ENCODE data around the gene VGLL4. TPM values are rescaled to one million over a fixed set of nuclear protein-coding genes. Genes with fewer than 3 reads are reported as not detected.
"Not testable (repeated sequence)": the region's sequence is repeated elsewhere in the genome, so short reads cannot be mapped to it uniquely, and the experiment has no call there.

Gene VGLL4
- total RNA-seq, 1 experiment from 2014 or later, result 57.4 TPM

- DNase-seq (ENCODE audit: low read depth), result no peak
These were observed 55.0 kb downstream of the VGLL4 start for GRCh38 chr3:11588755-11589154.

- DNase-seq (ENCODE audit: low read depth), result no peak
These were observed 55.4 kb downstream of the VGLL4 start for GRCh38 chr3:11588338-11588737.

GRCh38 chr3:11587766-11588165 is 55.9 kb downstream of the VGLL4 start:
- DNase-seq (ENCODE audit: low read depth), result no peak

GRCh38 chr3:11584570-11584969 is 59.1 kb downstream of the VGLL4 start:
- no peak for DNase-seq (ENCODE audit: low read depth)

DNA sequence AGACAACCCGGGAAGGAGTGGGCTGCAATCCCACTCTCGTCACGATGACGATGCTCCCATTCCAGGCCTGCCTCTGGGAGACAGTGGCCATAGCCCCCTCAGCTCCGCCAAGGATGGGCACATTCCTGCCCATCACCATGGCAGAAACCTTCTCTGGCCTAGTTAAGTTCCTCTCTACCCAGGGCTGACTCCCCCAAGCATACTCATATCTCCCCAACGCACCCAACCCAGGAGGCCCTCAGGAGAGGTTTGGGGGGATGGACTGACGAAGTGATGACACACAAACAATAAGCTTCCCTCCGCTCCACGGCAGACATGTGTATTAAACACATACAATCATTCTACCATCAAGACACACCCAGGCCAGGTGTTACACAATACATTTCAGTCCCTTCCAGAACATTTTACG is 60.1 kb downstream of the VGLL4 start:
- DNase-seq (ENCODE audit: low read depth), result no peak

GRCh38 chr3:11583235-11583634 is 60.5 kb downstream of the VGLL4 start:
- no peak for DNase-seq (ENCODE audit: low read depth)

DNA sequence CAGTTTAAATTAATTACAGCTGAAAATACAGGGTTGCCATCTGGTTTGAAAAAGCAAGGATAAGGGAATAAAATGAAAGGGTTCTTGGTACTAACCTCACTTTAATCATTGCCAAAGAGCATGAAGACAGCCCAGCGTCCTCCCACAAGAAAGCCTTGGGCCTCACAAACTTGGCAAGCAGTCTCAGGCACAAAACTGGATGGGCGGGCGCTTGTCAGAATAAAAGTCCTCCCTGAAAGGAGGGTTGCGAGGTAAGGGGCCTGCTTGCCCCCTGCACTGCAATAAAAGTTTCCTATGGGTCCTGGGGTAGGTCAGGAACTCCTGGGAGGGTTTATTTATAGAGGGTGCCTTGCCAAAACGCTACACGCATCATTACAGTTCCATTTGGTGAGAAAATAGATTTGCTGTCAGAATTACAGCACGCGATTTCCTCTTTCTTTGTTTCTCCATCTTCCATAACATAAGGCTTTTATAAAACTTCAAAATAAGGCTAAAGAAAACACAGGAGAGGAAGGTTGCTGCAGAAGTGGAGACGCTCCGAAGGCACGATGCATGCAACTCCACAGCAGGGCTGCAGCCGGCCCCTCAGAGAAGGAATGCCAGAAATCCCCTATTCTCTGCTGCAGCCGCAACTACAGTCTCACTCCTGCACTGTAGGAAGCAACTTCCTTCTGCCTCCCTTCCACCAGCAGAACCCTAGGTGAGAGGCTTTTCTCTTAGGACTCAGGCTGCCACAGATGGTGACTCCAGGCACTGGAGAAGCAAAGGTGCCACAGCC is 61.3 kb downstream of the VGLL4 start:
- DNase-seq (ENCODE audit: low read depth), result peak; percentile 78

DNA sequence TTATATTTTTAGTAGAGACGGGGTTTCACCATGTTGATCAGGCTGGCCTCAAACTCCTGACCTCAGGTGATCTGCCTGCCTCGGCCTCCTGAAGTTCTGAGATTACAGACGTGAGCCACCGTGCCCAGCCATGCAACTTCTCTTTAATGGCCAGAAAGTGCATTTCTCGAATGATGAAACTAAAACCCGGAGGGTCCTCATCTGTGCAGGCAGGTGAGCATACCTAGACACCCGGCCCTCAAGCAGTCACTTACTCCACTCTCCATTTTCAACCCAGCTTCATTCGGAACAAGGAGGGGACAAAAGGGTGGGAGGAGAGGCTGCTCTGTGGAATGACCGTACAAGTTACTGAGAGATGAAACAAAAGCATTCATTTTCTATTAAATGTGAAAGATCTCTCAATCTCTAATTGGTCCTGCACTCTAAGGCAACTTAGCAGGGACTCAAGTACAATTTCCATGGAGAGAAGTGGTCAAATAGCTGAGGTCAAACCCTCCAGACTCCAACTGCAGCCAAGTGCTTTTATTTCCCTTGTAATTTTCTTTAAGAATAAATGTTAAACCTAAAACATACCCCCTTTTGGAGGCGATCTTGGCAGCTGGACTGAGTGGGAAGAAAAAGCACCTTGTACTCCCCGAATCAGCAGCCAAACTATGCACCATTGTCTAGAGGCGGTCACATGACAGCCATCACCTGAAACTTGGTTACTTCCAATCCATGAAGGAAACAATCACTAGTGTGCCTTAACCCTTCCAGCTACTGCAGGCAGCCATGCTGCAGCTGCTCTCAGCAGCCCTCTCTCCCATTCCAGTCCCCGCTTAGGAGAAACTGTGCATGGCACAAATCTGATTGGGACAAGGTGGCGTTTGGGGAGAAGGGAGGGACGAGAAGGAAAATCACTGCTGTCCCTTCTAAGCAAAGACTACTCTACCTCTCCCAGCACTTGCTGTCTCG is 62.2 kb downstream of the VGLL4 start:
- no peak for DNase-seq (ENCODE audit: low read depth)

GRCh38 chr3:11580645-11581044 is 63.1 kb downstream of the VGLL4 start:
- no peak for DNase-seq (ENCODE audit: low read depth)

DNA sequence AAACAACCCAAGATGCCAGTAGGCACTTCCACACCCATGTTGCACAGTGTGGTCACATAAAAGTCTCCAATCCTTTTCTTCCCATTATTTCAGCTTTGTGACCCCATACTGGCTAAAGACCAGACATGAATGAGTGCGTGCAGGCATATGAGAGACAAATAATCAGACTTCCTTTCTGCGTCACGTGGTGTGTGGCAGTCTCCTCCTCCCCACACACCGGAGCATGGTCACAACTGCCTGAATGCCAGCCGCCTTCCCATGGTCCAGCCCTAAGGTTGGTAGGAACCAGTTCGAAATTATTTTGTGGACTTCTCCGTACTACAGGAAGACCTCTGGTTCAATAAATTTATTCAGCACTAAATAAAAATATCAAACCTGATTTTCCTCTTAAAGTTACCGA is 65.5 kb downstream of the VGLL4 start:
- no peak for DNase-seq (ENCODE audit: low read depth)

- no peak for DNase-seq (ENCODE audit: low read depth)
These were observed 67.3 kb downstream of the VGLL4 start for GRCh38 chr3:11576453-11576852.

DNA sequence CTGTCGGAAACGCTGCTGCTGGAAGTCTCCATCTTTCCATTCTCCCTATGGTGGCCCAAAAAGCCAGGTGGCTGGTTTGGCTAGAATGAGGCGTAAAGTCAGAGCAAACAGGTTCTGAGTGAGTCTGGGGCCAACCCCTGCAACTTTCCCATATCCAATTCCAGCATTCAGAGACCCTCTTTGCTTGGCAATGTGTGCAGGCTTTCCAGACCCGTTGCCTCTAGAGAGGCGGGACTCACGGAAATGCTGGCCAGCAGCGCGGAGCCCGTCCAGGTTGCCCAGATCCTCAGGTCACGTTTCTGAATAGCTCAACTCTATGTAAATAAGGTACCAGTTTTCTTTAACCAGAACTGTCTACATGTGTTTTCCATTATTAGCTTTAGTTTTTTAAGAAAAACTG is 68.0 kb downstream of the VGLL4 start:
- DNase-seq (ENCODE audit: low read depth), result no peak

- no peak for DNase-seq (ENCODE audit: low read depth)
These were observed 68.6 kb downstream of the VGLL4 start for GRCh38 chr3:11574981-11575669.

DNA sequence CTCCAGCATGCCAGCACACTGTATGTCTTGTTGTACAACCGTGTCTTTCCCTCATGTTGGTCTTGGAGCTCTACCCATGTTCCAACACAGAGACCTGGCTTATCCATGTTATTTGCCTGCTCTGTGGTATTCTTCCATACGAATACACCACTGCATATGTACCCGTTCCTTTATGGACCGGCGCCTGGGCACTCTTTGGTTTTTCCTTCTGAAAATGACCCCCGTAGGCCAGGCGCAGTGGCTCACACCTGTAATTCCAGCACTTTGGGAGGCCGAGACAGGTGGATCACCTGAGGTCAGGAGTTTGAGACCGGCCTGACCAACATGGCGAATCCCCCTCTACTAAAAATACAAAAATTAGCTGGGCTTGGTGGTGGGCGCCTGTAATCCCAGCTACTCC is 71.1 kb downstream of the VGLL4 start:
- not testable (repeated sequence) for DNase-seq (ENCODE audit: low read depth)

DNA sequence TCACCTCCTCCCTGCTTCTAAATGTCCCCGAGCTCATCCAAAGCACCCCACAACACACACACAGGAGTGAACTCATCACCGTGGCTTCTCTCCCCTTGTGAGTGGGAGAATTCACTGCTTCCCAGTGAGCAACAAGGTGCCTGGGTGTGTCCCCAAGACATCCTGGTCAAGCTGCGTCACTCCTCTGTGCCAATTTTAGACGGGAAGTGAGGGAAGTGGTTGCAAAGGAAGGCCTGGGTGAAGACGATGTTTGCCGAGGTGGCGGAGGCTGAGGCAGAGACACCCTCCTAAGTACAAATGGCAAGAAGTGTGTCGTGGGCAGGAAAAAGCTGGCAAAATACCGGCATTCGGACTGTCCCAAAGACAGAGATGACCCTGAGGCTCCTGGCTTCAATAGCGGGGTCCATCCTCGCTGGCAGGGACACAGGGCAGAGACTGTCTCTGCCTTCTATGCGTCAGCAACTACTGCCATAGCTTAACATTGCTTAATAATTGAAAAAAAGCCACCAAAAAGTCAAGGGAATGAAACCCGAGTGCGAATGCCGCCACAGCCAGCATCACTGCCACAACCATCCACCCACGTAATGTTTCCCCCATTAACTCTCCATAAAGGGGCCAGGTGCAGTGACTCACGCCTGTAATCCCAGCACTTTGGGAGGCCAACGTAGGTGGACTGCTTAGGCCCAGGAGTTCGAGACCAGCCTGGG is 72.8 kb downstream of the VGLL4 start:
- peak; percentile 80 for DNase-seq (ENCODE audit: low read depth)

GRCh38 chr3:11570251-11570650 is 73.5 kb downstream of the VGLL4 start:
- no peak for DNase-seq (ENCODE audit: low read depth)

DNA sequence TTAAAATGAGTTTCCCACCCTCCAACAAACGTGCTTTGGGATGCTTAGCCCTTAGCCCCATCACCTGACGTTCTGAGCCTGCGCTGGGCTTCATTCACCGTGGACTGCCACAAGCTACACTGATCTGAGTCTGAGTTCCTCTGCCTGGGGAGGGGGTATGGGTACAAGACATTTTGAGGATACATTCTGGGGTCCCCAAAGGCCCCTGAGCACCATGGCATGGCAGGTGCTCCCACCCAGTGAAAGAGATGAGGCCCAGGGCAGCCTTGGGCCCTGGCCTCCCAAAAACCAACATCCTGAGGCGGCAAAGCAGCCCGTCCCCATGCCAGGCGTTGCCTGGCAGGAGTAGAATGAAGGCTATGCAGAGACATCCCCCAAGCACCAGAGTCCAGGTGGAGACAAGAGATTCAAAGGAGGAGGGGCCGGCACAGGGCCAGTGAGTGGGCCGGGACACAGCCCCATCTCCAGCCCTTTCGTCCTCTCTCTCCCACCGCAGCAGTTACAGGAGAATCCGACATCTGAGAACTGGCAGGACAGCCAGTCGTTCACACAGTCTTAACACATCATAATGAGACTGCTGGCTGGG is 74.5 kb downstream of the VGLL4 start:
- DNase-seq (ENCODE audit: low read depth), result no peak

DNA sequence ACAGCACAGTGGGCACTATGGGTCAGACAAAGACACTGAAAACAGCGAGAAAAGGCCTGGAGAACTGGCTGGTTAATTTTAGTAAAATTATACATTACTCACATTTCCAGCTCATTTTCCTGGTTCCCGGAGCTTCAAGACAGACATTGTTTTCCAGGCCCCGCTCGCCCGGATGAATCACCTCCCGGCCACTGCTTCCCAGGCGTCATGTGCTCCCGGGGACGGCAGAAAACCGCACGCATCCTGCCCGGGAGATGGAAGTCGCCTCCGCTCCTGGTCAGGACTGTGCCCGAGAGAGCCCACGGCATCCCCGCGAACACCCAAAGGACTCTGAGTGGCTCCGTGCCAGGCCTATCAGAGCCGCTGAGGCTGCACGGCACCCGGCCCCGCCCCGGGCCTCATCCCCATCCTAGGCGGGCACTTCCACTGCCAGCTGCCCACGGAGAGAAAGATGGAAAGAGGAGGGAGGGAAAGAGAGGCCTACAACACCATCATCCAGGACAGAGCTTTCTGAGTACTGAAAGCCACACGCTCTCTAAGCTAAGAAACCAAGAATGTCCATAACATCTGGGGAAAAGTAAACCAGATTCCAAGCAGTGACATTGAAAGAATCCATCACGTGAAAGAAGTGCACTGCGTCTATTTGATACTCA is 75.1 kb downstream of the VGLL4 start:
- peak; percentile 98 for DNase-seq (ENCODE audit: low read depth)

- DNase-seq (ENCODE audit: low read depth), result peak; percentile 94
These were observed 75.9 kb downstream of the VGLL4 start for GRCh38 chr3:11567516-11568467.
